ENCODE results near the gene HOXB4.

HOXB4 gene

DNA sequence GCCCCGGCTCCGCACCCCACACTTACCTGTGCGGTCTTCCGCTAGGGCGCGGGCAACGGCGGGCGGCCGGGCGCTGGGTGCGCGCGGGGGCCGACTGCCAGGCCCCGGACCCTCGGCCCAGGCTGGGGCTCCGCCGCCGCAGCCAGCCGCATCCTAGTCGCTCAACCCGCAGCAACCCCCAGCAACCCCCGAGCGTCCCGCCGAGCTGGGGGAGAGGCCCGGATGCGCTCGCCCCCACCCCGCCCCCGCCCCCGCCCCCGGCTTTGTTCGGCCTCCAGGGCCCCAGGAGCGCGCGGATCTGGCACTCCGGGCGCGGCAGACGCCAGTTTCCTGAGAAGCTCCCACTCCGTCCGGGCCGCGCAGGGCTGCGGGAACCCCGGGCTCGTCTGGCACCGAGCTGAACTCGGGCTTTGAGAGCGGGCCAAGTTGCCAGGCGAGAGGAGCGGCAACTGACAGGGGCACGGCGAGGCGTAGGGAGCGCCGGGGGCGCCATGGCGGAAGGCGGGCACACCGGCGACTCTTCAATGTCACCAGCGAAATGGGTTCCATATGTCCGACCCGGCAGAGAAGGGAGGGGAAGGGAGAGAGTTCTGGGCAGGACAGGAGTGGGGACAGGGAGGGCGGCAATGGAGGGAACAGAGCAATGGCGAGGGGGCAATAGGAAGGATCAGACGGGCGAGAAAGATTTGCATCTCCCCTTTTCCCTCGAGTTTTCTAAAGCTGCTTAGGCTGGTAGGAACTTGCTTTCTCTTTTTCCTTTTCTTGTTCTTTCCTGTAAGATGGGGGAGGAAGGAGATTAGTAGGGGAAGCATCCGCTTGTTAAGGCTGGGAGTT is 13.7 kb downstream of the HOXB4 start:
- no peak for DNase-seq
- intact Hi-C loops (cut with DNase I): no loop called here

DNA sequence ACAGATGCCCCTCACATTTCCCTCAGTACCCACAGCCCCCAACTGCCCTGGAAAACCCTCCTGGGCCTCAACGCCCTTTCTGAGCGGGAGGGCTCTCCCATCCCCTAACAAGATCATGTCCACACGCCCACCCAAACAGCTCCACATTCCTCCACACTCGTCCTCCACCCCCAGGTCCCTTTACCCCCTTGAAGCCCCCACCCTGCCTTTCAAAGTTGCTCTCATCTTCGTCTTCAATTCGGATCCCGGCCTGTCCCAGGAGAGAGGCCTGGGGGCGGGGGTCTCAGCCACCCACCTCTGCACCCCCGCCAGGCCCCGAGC is 14.3 kb downstream of the HOXB4 start:
- DNase-seq: no peak
- intact Hi-C loops (cut with DNase I): no loop called here

DNA sequence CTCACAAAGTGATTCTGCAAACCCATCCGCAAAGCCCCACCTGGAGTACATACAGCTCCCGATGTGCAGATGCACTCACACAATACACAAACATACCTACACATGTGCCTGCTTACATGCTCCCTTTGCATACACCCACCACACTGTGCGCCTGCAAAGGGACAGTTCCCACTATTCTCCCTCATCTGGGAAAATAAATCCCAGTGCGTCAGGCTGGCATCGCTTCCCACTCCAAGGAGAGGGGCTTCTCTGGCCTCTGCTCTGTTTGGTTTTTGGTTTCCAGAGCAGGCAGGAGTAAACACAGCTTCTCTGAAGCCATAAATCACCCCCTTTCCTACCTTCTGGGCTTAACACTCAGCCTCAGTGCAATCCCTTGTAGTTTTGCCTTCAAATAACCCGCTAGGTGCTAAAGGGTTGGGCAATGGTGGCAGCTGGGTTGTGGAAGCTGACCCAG is 14.7 kb downstream of the HOXB4 start:
- intact Hi-C loops (cut with DNase I): no loop called here
- DNase-seq: no peak

DNA sequence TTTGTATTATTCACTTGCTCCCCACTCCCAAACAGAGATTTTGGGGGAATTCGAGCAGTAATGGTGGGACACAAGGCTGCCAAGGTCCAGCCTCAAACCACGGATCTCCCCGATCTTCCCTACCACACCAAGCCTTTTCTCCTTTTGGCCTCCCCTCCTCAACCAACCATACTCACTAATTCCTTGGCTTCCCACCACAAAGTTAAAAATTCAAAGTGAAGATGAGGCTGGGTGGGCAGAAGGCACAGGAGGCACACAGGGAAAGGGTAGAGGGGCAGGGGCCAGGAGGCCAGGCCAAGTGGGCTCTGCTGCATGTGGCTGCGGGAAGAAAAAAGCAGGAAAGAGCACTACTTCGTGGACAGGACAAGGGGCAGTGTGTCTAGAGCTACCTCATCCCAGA is 15.2 kb downstream of the HOXB4 start:
- no peak for DNase-seq
- intact Hi-C loops (cut with DNase I): no loop called here

DNA sequence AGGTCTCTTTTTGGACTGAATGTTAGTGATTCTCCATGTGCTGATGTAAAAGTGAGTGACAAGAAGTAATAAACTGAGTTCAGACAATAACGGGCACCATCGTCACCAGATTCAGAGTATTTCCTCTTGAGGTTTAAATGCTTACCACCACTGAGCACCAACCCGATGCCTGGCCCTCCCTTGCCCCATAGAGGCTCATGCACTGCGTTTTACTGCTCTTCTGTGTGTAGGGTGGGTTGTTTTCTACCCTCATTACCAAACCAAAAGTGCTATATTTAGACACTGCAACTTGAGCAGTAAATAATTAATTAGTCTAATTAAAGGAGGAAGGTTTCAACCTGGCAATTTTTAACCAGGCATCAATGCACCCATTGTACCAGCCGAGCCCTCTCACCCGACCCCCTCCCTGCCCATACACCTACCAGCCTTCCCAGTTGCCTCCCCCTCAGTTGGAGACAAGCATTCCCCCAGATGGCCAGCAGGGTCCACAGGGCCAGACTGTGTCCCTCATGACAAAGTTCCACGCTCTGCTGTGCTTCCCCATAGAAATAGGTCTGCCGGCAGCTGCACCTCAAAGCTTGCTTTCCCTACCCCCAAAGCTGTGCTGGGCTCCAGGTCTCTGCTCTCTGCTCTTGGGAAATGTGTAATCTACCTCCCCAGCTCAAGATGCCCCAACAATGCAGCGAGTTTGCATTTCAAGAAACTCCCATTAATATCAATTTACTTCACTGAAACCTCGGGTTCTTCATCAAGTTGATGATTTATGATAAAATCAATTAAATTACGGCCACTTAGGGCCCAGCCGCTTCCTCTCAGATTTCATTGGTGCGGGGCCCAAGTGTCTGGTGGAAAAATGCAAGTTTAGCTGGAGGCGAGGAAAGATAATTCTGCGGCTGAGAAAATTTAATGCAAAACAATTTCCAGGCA is 16.0 kb downstream of the HOXB4 start:
- no peak for DNase-seq
- intact Hi-C loops (cut with DNase I): no loop called here

DNA sequence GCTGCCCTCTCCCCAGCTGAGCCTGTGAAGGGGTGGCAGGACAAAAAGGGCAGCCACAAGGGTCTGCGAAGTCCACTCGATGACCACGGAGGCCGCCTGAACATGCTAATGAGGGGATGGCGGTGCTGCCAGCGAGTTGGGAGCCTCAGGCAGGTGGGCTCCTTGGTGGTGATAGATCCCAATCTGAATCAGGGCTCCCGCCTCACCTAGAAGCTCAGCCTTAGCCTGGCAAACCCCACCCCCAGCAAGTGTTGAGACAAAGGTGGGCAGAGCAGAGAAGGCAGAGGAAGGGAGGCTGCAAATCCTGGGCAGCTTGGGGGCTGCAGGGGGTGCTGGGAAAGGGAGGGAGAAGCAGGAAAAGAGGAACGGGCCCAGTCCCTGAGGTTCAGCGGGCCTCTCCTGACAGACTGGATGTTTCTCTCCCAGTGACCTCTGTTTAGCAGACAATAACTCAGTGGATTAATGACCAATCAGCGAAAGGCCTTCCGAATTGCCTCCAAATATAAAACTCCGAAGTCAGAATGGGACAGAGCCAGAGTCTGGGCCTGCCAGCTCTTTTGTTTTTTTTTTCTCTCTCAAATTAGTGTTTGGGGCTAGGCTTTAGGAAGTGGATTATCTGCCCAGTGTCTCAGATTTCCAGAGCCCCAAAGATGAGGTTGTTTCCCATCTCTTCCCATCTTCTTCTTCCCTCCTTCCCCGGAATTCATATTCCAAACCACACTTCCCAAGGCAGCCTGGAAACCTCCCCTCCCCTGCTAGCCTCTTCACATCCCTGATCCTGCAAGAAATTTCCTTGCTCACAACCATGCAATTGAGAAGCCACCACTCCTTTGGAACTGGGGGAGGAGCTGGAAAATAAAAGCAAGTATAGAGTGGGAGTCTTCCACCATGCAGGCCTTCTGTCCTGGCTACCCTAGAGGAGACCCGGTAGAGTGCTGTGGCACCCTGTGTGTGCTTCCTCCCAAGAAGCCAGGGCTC is 18.0 kb downstream of the HOXB4 start:
- no peak for DNase-seq
- intact Hi-C loops (cut with DNase I): no loop called here

DNA sequence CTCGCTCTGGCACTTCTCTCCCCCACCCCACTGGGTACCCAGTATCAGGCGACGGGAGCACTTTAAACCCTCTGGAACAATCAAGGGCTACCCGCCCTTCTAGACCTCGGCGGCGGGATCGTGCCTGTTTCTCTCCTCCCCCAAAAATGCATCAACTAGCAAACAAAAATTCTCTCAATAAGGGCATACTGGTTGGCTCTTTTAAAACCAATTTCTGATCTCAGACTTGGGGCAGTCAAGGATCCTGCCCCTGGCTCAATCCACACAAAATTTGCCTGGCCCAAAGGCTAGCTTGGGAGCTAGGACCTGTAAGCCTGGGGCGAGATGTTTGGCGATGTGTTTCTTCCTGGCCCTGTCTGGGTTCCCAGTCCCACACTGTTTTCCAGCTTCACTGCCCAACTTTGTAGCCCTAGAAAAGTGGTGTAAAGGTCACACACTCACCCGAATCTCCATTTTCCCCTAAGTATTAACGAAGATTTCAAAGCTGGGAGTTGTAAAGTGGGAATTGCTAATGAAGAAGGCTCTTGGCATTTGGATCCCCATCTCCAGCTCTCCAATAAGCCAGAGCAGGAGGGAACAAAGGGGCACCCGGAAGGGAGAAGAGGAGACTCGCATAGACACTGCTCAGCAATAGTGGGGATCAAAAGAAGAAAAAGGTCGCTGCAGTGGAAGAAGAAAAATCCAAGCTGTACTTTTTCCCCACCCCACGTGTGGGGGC is 18.9 kb downstream of the HOXB4 start:
- no peak for DNase-seq
- intact Hi-C loops (cut with DNase I): no loop called here

DNA sequence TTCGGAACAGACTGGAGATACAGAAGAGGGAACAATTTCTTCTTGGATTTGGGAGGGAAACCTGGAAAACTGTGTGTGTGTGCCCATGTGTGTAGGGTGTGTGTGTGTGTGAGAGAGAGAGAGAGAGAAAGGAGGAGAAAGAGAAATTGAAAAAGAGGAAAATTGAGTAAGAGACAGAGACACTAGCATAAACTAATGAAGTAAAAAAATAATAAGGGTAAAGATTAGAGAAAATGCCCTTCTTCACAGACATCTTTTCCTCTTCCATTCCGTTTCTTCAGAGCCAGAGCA is 19.4 kb downstream of the HOXB4 start:
- intact Hi-C loops (cut with DNase I): no loop called here
- DNase-seq: no peak

DNA sequence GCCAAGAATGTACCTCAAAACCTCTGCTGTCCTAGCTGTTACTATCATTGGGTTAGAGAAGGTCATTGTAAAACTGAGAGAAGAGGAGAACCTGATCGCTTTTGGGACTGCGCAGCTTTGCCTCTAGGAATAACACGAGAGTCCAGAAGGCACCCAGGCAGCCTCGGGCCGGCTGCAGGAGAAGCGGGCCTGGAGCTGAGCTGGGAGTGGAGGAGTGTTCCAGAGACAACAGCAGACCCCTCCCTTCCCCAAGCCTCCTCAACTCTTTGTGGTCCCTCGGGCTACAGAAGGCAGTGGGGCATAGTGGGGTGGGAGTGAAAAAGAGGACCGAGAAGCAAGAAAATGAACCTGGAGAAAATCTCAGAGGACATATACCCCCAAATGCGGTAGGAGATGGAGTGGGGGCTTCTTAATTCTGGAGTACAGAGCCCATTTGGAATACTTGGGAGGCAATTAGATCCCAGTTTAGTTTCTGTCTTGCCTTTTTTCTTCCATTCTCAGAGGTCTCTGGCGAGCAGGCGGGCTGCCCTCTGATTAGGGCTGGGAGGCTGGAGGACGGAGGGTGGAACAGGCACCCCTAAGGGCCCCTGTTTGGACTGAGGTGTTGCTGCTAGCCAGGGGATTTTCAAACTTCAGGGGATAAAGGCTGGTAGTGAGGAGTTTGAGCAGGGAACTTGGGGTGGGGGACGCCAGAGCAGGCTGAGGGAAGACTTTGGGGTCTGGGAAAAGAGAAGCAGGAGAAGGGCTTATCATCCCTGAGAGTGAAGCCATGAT is 19.9 kb downstream of the HOXB4 start:
- no peak for DNase-seq
- intact Hi-C loops (cut with DNase I): no loop called here

DNA sequence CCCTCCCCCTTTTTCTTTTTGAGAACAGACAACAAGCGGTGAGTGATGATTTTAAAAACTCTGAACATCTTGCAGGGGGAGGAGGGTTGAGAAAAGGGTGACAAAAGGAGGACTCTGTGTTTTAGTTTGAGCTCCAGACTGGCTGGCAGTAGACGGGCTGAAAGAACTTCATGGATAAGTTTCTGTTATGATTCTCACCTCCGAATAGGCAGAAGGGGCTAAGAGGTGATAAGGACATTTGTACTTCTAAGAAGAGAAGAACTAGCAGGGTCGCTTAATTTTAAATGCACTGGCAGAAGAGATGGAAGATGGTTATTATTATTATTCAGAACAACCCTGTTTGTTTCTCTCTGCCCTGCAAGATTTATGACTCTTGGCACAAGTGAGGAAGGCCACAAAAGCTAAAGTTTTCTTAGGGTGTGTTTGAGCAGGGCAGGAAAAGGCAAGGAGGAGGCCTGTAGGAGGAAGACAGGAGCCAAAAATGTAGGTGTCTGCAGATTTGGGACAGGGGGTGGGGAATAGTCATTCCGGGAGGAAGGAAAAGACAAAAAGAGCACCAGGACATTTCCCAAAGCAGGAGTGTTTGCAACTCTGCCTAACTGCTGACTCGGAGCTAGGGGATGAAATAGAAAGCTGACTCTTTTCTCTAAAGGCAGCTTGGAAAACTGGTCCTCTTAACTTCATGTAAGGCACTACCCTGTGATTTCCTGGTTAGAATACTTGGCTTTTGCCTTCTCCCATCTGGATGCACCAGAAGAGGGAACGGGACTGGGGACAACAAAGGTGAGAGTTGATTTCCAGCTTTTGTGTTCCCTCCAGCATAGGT is 21.4 kb downstream of the HOXB4 start:
- DNase-seq: no peak
- intact Hi-C loops (cut with DNase I): no loop called here

DNA sequence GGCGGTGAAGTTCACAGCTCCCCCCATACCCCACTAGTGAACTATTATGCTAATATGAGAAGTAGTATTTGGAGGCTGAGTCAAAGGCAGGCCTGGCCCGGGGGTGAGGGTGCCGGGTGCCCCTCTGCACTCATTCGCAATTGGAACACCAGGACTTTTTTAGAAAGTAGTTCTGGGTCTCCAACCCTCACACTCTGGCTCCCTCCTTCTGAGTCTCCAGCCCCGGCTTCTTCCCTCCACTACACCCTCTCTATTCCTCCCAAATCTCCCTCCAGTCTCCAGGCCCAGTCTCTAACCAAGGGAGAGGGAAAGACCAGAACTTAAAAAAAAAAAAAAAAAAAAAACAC is 21.9 kb downstream of the HOXB4 start:
- DNase-seq: no peak
- intact Hi-C loops (cut with DNase I): no loop called here

DNA sequence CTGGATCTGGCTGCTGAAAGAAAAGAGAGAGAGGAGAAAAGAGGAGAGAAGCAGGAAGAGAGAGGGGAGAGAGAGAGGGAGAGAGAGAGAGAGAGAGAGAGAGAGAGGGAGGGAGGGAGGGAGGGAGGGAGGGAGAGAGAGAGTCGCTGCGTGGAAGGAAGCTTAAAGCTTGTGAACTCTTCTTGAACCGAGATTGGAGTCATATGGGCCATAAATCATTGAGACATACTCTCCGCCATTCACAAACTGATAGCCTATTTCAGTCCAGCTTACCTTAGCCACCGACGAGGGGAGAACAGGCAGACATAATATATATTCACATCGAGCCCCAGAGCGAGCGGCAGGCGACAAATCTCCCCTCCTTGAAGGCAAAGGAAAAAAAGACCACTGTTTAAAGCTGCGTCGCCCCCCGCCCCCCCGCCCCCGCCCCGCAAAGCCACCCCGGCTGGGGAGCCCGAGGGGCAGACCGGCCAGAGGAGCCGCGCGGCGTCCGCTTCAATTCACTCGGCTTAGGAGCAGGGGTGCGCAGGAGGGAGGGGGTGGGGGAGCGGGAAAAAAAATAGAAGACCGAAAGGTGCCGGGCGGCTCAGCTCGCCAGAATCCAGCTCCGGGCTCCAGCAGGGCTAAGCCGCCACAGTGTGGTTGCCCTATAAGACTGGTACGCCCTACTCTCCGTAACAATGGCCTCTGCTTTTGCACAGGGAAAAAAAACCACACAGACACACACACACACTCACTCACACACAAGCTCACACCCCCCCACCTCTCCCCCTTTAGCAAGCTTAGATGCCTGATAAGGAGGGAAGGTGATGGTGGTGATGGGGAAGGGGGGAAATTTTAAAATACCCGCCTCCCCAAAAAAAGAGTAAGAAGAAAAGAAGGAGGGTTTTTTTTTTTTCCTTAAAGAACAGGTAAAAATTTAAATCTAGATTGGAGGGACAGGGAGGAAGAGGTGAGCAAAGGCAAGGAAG is 22.6 kb downstream of the HOXB4 start:
- DNase-seq: no peak
- intact Hi-C loops (cut with DNase I): no loop called here

DNA sequence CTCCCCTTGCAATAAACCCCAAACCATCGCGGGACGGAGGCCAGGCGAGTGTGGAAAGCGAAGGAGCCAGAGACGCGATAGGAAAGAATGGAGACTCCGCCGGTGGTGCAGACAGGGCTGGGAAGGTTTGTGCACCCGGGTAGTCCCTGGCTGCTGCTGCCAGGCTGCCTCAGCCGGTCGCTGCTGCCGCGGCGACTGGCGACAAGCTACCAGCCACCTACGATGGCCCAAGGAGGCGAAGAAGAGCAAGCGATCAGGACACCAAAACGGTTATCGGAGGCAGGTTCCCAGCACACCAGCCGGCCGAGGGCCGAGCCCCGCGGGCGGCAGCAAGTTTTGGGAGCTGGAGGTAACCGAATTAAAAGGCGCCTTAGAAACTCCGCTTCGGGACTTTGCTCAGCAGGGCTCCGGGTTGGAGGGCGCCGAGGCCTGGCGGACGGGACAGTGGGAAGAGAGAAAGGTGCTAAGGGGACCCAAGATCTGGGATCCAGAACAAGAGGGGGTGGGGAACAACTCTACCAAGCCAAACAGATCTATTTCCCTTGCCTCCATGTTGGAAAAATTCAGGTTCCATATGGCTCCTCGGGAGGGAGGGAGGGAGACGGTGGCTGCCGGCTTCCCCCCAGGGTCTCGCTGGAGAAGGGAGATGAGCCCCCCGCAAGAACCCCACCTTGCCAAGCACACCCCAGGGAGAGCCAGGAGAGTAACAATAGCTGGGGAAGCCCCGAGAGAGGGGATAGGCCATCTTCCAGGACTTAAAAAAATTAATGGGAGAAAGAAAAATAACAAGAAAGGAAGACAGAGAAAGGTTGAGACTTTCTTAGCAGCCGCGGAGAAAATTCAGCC is 23.5 kb downstream of the HOXB4 start:
- DNase-seq: no peak
- intact Hi-C loops (cut with DNase I): no loop called here

DNA sequence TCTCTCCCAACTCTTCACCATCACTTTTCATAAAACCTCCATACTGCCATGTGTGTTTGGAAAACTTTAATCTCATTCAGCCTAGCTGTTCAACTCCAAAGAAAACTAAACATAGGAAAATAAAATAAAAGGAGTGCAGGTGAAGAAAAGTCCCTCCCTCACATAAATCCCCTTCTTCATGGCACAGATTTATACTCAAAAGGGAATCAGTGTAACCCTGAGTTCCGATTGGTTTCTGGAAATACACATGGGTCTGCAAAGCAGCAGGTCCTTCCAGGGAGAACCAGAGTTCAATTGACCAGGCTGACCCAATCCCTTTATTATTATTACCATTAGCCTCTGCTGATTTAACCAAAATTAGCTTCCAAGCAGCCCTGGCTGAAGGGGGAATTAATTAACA is 24.3 kb downstream of the HOXB4 start:
- no peak for DNase-seq
- intact Hi-C loops (cut with DNase I): no loop called here

DNA sequence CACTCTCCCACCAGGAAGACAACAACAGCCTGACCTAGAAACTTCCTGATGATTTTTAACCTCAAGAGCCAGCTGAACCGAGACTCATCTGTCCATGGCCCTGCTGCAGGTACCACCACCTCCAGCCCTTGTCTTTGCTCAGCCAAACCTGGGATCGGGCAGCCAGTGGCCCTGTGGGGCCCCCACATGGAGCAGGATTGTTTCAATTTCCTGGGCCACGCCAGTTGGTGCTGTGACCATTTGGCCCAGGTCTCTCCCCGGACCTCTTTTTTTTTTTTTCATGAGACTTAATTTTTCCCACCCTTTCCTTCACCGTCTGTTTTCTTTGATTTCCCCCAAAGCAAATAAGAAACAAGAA is 25.0 kb downstream of the HOXB4 start:
- intact Hi-C loops (cut with DNase I): no loop called here
- no peak for DNase-seq

DNA sequence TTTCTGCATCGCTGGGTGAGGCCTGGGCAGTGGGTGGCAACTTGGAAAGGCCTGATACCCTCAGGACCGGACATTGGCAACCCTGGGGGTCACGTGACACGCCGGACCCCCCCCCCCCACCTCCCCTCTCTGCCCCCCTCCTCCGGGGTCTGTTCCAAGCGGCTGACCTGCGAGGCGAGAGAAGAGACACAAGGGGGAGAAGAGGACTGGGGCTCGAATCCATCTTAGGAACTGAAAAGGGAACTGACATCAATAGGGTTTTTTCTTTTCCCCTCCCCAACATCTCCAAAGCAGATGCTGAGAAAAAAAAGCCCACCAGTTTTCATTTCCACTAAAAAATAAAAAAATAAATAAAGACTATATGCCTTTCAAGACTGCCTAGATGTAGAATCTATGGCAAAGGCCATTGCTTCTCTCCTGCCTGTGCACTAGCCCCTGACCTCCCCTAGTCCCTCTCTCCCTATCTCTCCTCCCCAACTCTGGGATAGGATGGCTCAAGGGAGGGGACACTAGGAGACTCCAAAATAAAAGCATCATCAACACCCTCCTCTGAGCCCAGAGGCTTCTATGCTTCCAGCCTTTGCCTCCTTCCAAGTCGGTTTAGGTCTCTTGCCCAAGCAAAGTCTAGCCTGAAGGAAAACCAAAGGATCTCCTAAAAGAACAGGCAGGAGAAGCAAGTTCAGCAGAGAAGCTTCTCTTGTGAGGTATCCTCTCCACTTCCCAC is 25.5 kb downstream of the HOXB4 start:
- DNase-seq: no peak
- intact Hi-C loops (cut with DNase I): no loop called here
